VCaP (cell line): ENCODE measurements around the gene FSHR.

Experiments
- H3K27ac ChIP-seq: fragments of 450-650 bp; 2 replicates; pipeline ENCODE4 v1.5.1; 2017
- CTCF ChIP-seq: fragments of 450-650 bp; conservative IDR thresholded peaks from 2 replicates; pipeline ENCODE4 v1.5.1; 2017; ENCODE audit warnings: mild to moderate bottlenecking, moderate library complexity

Gene FSHR

GRCh38 chr2:49153252-49153651 is 1.1 kb downstream of the FSHR start:
- no peak overlapping the region for H3K27ac ChIP-seq
- TF ChIP-seq CTCF: no peak

GRCh38 chr2:49152824-49153223 is 1.5 kb downstream of the FSHR start:
- no peak overlapping the region for H3K27ac ChIP-seq
- no peak for TF ChIP-seq CTCF

- TF ChIP-seq CTCF: no peak
Measured at GRCh38 chr2:49146401-49146800, 7.9 kb downstream of the FSHR start.

GRCh38 chr2:49131801-49132200 is 22.5 kb downstream of the FSHR start:
- no peak overlapping the region for H3K27ac ChIP-seq
- no peak for TF ChIP-seq CTCF

More at GRCh38 chr2:49146401-49146800, 7.9 kb downstream of the FSHR start:
- no peak overlapping the region for H3K27ac ChIP-seq

- H3K27ac ChIP-seq: no peak overlapping the region
- TF ChIP-seq CTCF: no peak
Measured at GRCh38 chr2:49129034-49129433, 25.3 kb downstream of the FSHR start.

- TF ChIP-seq CTCF: no peak
- no peak overlapping the region for H3K27ac ChIP-seq
Measured at GRCh38 chr2:49123600-49123999, 30.7 kb downstream of the FSHR start.

- H3K27ac ChIP-seq: no peak overlapping the region
- TF ChIP-seq CTCF: no peak
Measured at GRCh38 chr2:49122107-49122506, 32.2 kb downstream of the FSHR start.

- TF ChIP-seq CTCF: no peak
- no peak overlapping the region for H3K27ac ChIP-seq
Measured at GRCh38 chr2:49113046-49113445, 41.3 kb downstream of the FSHR start.
